Measurements from ENCODE around the gene ZFYVE9. TPM values are rescaled to one million over a fixed set of nuclear protein-coding genes. Genes with fewer than 3 reads are reported as not detected.
A peak's percentile ranks its signal among the peaks of the same experiment; 100 is the strongest.

Gene ZFYVE9
- total and polyA plus RNA-seq, 9 of the 15 experiments (the other 6 are each of a cell fraction or from before 2014, with no cell fraction given): 0.52 to 14.4 (median 8.9) TPM

- TF ChIP-seq MBD2 (IDR thresholded peaks at IDR 0.05; ENCODE audit: borderline replicate concordance, low read depth) (no peak), ETV5 (CRISPR knock-in tag; IDR thresholded peaks at IDR 0.05; ENCODE audit: low read depth) (peak; percentile 57; the same call in 1 of the 2 replicates), HNRNPLL (IDR thresholded peaks at IDR 0.05; ENCODE audit: low read depth, low read length, poor library complexity, severe bottlenecking) (peak; percentile 83), MTA2 (IDR thresholded peaks at IDR 0.05; ENCODE audit: low read depth) (no peak), ZNF316 (IDR thresholded peaks at IDR 0.05) (no peak), ZC3H11A (IDR thresholded peaks at IDR 0.05; ENCODE audit: low read depth, low read length) (no peak), ELK3 (CRISPR knock-in tag; IDR thresholded peaks at IDR 0.05) (no peak), STAT5A (IDR thresholded peaks at IDR 0.05; ENCODE audit: borderline replicate concordance, low read length) (0 out of 2 replicates have a peak, but pooled peaks have one; percentile 12), CREB3L1 (IDR thresholded peaks at IDR 0.05; ENCODE audit: borderline replicate concordance, low read depth) (peak; percentile 46; the same call in 1 of the 2 replicates), CHCHD3 (CRISPR knock-in tag; IDR thresholded peaks at IDR 0.05) (no peak), KLF10 (CRISPR knock-in tag; IDR thresholded peaks at IDR 0.05) (no peak), MCM7 (IDR thresholded peaks at IDR 0.05) (no peak), ZNF655 (CRISPR knock-in tag; IDR thresholded peaks at IDR 0.05) (no peak), PCBP1 (IDR thresholded peaks at IDR 0.05; ENCODE audit: low read depth, low read length, poor library complexity, severe bottlenecking) (no peak), HOXB6 (CRISPR knock-in tag; IDR thresholded peaks at IDR 0.05; ENCODE audit: borderline replicate concordance) (no peak), NR3C1 (CRISPR knock-in tag; IDR thresholded peaks at IDR 0.05) (no peak), PURB (CRISPR knock-in tag; IDR thresholded peaks at IDR 0.05; ENCODE audit: low read depth) (no peak), ARID2 (IDR thresholded peaks at IDR 0.05) (no peak), SMARCE1 (IDR thresholded peaks at IDR 0.05) (0 out of 2 replicates have a peak, but pooled peaks have one; percentile 7), PTRF (tag; IDR thresholded peaks at IDR 0.05) (no peak), STAT6 (CRISPR knock-in tag; IDR thresholded peaks at IDR 0.05) (peak; percentile 92; the same call in 1 of the 2 replicates)
Observed at GRCh38 chr1:52141513-52142219, at the start of gene ZFYVE9 (continued).

Data from K562 (cell line).